Prostate gland (tissue), 2 donors: Measurements from ENCODE around the gene HAUS1.

ENCODE experiments used
- CTCF ChIP-seq, 4 experiments: fragments of 200-600 bp in 2 of 4; fragments of 450-650 bp in 2 of 4; sonication (generic) in 2 of 4; IDR thresholded peaks; 1 replicate in 3 of 4; 2 replicates in 1 of 4; pipeline ENCODE4 v1.5.1; 2016 to 2019; ENCODE audit warnings: antibody characterized with exemption in 4 of 4, mild to moderate bottlenecking in 2 of 4, moderate library complexity in 2 of 4
- POLR2A ChIP-seq: fragments of 450-650 bp; IDR thresholded peaks from one replicate; pipeline ENCODE4 v1.6.1; 2016; ENCODE audit warnings: antibody characterized with exemption, mild to moderate bottlenecking

- no peak for TF ChIP-seq CTCF (IDR thresholded peaks at IDR 0.05)
- no peak for TF ChIP-seq POLR2A
Observed at GRCh38 chr18:46110406-46110805, 6.2 kb downstream of the HAUS1 start.
